ENCODE data around the gene RAI1.

The RAI1 gene

DNA sequence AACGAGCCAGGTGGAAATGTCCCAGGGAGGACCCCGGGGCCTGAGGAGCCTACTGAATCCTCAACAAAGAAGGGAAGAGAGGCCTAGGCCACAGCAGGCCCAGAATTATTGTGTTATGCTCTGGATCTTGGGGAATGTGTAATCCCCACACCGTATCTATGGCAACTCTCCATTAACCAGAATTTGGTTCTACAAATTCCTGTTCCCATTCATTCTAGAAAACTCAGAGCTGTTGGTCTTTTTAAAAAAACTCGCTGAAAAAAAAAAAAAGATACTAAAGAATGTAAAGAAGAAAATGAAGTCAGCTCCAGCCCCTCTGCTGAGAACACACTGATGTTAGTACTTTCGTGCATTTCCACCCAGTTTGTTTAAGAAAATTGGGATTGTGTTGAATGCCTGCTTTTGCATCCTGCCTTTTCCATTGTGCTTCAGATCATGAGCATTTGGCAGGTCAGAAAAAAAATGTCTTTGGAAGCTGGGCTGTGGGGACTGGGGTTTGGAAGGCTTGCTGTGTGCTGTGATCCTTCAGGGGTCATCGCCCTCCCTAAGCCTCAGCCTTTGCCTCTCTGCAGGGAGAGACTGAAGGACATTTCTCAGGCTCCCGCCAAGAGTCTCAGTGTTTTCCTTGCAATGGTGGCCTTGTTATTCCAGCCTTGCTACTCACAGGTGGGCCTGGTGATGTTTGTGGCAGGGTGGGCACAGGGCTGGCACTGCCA is 86.1 kb downstream of the RAI1 start:
- Mint-ChIP-seq H3K36me3 (ENCODE audit: low read depth) (peaks cover 14% of the 10 kb centered on the region), H3K27ac (peak overlapping the region; percentile 93 to 98 (median 96)), H3K4me3 (no peak overlapping the region), H3K27me3 (ENCODE audit: low read depth) (no peaks in the 10 kb centered on the region), H3K4me1 (peaks cover 90% of the 10 kb centered on the region), H3K9me3 (no peaks in the 10 kb centered on the region)
- no peak for TF ChIP-seq CTCF (IDR thresholded peaks at IDR 0.05; ENCODE audit: unreplicated experiment in 3 of 3)

GRCh38 chr17:17767887-17768418 is 86.7 kb downstream of the RAI1 start:
- no peak for TF ChIP-seq CTCF (IDR thresholded peaks at IDR 0.05; ENCODE audit: unreplicated experiment in 3 of 3)
- H3K27ac Mint-ChIP-seq, result peak overlapping the region; percentile 93 to 98 (median 96)
- H3K27me3 Mint-ChIP-seq (ENCODE audit: low read depth), result no peaks in the 10 kb centered on the region
- peaks cover 14% of the 10 kb centered on the region for H3K36me3 Mint-ChIP-seq (ENCODE audit: low read depth)
- peaks cover 91% of the 10 kb centered on the region for H3K4me1 Mint-ChIP-seq
- H3K4me3 Mint-ChIP-seq, result peak overlapping the region in 2 of 3 experiments; percentile 21 to 61
- no peaks in the 10 kb centered on the region for H3K9me3 Mint-ChIP-seq

DNA sequence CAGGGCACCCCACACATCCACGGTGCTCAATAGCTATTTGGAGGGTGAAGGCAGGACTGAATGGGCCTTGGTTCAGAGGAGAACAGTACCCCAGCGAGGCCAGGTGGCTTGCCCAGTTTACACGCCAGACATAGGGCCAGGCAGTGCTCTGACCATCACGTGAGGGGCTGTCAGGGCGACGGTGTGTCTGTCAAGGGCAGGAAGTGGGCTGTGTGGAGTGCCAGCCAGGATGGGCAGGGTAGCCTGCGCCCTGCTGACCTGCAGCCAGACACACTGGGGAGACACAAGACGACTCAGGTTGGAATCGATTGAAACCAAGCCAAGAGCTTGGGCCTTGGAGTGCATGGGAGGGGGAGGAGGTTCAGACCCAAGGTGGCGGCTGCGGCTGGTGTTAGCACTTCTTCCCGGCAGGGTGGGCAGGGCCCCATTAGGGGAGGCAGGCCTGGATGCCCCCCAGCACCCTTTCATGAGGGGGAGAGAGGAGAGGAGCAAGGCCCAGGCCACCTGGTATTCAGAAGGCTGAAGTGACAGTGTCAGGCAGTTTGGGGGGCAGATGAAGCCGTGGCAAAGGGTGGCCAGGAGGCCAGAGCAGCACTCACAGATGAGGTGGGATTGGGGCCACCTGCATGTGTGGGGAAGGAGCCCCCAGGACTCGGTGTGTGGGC is 87.3 kb downstream of the RAI1 start:
- Mint-ChIP-seq H3K9me3 (no peaks in the 10 kb centered on the region), H3K4me3 (peak overlapping the region; percentile 21 to 61 (median 57)), H3K4me1 (peaks cover 86% of the 10 kb centered on the region), H3K27ac (peak overlapping the region; percentile 93 to 98 (median 96)), H3K36me3 (ENCODE audit: low read depth) (peaks cover 14% of the 10 kb centered on the region), H3K27me3 (ENCODE audit: low read depth) (no peaks in the 10 kb centered on the region)
- no peak for TF ChIP-seq CTCF (IDR thresholded peaks at IDR 0.05; ENCODE audit: unreplicated experiment in 3 of 3)

DNA sequence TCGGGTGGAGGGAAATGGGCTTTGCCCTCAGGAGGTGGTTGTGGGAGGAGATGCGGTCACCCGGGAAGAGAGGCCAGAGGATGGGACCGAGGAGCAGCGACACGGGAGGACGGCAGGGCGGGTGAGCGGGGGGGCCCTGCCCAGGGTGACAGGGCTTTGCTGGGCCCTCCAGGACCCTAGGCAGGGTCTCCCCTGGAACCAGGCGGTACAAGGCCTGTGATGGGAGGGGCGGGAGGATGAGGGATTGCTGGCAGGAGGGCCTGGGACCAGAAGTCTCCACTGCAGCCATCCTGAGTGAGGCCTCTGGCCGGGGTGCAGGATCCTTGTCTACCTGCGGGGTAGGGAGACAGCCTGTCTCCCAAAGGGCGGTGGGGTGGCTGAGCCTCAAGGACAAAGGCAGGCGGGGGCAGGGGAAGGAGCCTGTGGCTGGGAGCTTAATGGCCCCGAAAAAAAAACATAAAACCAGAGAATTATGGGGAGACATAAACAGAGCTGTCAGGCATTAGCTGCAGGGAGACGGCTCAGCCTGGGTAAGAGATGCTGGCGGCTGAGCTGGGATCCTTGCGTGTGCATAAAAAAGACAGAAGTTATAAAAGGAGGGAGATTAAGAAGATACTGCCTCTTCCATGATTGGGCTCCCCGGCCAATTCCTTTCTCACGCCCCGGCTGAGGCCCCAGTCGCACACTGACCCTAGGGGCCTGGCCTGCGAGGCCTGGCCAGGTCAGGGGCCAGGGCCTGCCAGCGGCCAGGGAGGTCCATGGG is 88.8 kb downstream of the RAI1 start:
- Mint-ChIP-seq H3K4me3 (peak overlapping the region; percentile 16 to 56 (median 52)), H3K27me3 (ENCODE audit: low read depth) (no peaks in the 10 kb centered on the region), H3K9me3 (no peaks in the 10 kb centered on the region), H3K27ac (peak overlapping the region; percentile 93 to 98 (median 96)), H3K36me3 (ENCODE audit: low read depth) (peaks cover 5% of the 10 kb centered on the region), H3K4me1 (peaks cover 78% of the 10 kb centered on the region)
- TF ChIP-seq CTCF (IDR thresholded peaks at IDR 0.05; ENCODE audit: unreplicated experiment in 3 of 3), result no peak

DNA sequence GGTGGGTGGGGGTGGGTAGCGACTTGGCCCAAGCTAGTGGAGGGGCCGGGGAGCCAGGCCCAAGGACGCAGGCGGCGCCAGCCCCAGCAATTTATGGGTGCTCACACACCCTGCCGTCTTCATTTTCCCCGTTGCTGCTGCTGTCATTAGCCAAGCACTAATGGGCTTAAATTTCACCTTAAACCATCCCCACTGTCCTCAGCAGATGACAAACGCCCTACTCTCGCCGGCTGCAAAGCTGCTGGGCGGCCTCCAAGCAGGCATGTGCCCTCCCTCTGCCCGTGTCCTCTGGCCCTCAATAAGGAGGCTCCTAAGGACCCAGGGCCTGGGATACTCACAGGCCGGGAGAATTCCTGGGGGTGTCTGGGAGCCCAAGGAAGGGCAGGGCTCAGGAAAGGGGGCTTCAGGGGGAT is 89.4 kb downstream of the RAI1 start:
- Mint-ChIP-seq H3K4me1 (peaks cover 77% of the 10 kb centered on the region), H3K4me3 (peak overlapping the region in 2 of 3 experiments; percentile 51 to 54), H3K36me3 (ENCODE audit: low read depth) (no peaks in the 10 kb centered on the region), H3K9me3 (no peaks in the 10 kb centered on the region), H3K27ac (peak overlapping the region; percentile 78 to 98 (median 93)), H3K27me3 (ENCODE audit: low read depth) (no peaks in the 10 kb centered on the region)
- TF ChIP-seq CTCF (IDR thresholded peaks at IDR 0.05; ENCODE audit: unreplicated experiment in 3 of 3), result no peak

Measured in nephron (organoid).